GM12878 (cell line): Measurements from ENCODE around the gene BEND7. TPM values are rescaled to one million over a fixed set of nuclear protein-coding genes. Genes with fewer than 3 reads are reported as not detected.

Experiments used
- ATAC-seq: fragments of 200-7000 bp; cut with Tn5 transposase; 3 replicates; pipeline ENCODE4 v1.9.1; 2020; ENCODE audit warnings: mild to moderate bottlenecking, moderate library complexity
- BruUV-seq: library from RNA; stranded (reverse); fragments of 400-500 nt; replicated peaks from 2 replicates; lab custom pipeline; 2021; lab: Mats Ljungman, UMichigan
- CTCF ChIA-PET: fragments of 300-600 bp; sonication (Branson Sonifier 250); formaldehyde crosslinking; extraction: SDS; loops from one replicate; lab custom pipeline; 2021; ENCODE audit warnings: inconsistent platforms; lab: Yijun Ruan, JAX
- POLR2A ChIA-PET: fragments of 350-600 bp; formaldehyde crosslinking; extraction: SDS; loops from one replicate; lab custom pipeline; 2021; ENCODE audit warnings: inconsistent platforms; lab: Charles Lee
- RAD21 ChIA-PET: fragments of 300-600 bp; sonication (Branson Sonifier 250); formaldehyde crosslinking; loops from one replicate; lab custom pipeline; 2023; ENCODE audit warnings: antibody characterized with exemption; ENCODE audit not compliant: unreplicated experiment; lab: Charles Lee
- SMC1A ChIA-PET: fragments of 300-600 bp; sonication (Branson Sonifier 250); formaldehyde crosslinking; loops from one replicate; lab custom pipeline; 2023; ENCODE audit not compliant: unreplicated experiment, uncharacterized antibody; lab: Charles Lee
- DNase-seq: peaks from one replicate; pipeline ENCODE4 v3.0.0-alpha.2; 2011; ENCODE audit warnings: low read depth, low spot score
- FAIRE-seq: peaks from 3 replicates; lab custom pipeline; 2011; peaks lifted over from hg19 to GRCh38; lab: Jason Lieb, UNC
- H2AFZ ChIP-seq: 2 replicates; pipeline ENCODE4 v1.6.0; 2011; ENCODE audit warnings: low read depth, low read length, control low read depth; ENCODE audit not compliant: control insufficient read depth
- H3K27ac ChIP-seq: 2 replicates; pipeline ENCODE4 v1.5.1; 2011; ENCODE audit warnings: control low read depth; ENCODE audit not compliant: control insufficient read depth, insufficient read depth
- H3K27me3 ChIP-seq, 2 experiments: replicated peaks in 1 of 2; 2 replicates each; pipeline versions ENCODE4 v1.6.0 to v1.6.1; 2011; ENCODE audit warnings: low read length in 1 of 2; ENCODE audit not compliant: control insufficient read depth in 2 of 2, insufficient read depth in 2 of 2
- H3K36me3 ChIP-seq, 2 experiments: 2 replicates each; pipeline ENCODE4 v1.5.1; 2011; ENCODE audit warnings: low read length in 1 of 2; ENCODE audit not compliant: control insufficient read depth in 2 of 2, insufficient read depth in 2 of 2
- H3K4me1 ChIP-seq: 2 replicates; pipeline ENCODE4 v1.6.1; 2011; ENCODE audit warnings: mild to moderate bottlenecking, low read length, moderate library complexity, mixed read lengths; ENCODE audit not compliant: control insufficient read depth, insufficient read depth
- H3K4me2 ChIP-seq: 2 replicates; pipeline ENCODE4 v1.6.0; 2011; ENCODE audit warnings: control low read depth; ENCODE audit not compliant: control insufficient read depth, insufficient read depth
- H3K4me3 ChIP-seq: fragments of 200-600 bp; sonication (generic); 2 replicates; pipeline ENCODE4 v1.5.1; 2016
- H3K79me2 ChIP-seq: 2 replicates; pipeline ENCODE4 v1.6.0; 2011; ENCODE audit warnings: low read length; ENCODE audit not compliant: control insufficient read depth, insufficient read depth
- H3K9ac ChIP-seq: 2 replicates; pipeline ENCODE4 v1.8.0; 2011; ENCODE audit warnings: low read length, control low read depth, mixed read lengths; ENCODE audit not compliant: control insufficient read depth, insufficient read depth
- H3K9me3 ChIP-seq: replicated peaks from 3 replicates; pipeline ENCODE4 v1.5.1; 2011; ENCODE audit warnings: mild to moderate bottlenecking, low read length; ENCODE audit not compliant: control insufficient read depth, insufficient read depth
- H4K20me1 ChIP-seq: 2 replicates; pipeline ENCODE4 v1.6.0; 2011; ENCODE audit not compliant: control insufficient read depth, insufficient read depth
- FOXM1 ChIP-seq: IDR thresholded peaks from 2 replicates; pipeline ENCODE4 v1.6.1; 2012; ENCODE audit warnings: low read depth, mild to moderate bottlenecking, inconsistent platforms, low read length, moderate library complexity
- MLLT1 ChIP-seq: fragments of 450-650 bp; IDR thresholded peaks from 2 replicates; pipeline ENCODE4 v1.6.1; 2016; ENCODE audit warnings: mild to moderate bottlenecking
- MYC ChIP-seq: IDR thresholded peaks from 2 replicates; pipeline ENCODE4 v1.6.1; 2011; ENCODE audit warnings: mild to moderate bottlenecking, low read length, moderate library complexity, inconsistent platforms; ENCODE audit not compliant: insufficient read depth, insufficient replicate concordance, insufficient read length, severe bottlenecking
- NFIC ChIP-seq: IDR thresholded peaks from 2 replicates; pipeline ENCODE4 v1.6.1; 2012; ENCODE audit warnings: low read depth, mild to moderate bottlenecking, inconsistent platforms, low read length, moderate library complexity
- PML ChIP-seq: IDR thresholded peaks from 2 replicates; pipeline ENCODE4 v1.6.1; 2012; ENCODE audit warnings: low read length, inconsistent platforms
- PRDM15 ChIP-seq: fragments of 450-650 bp; formaldehyde crosslinking; IDR thresholded peaks from 2 replicates; pipeline ENCODE4 v1.4.0; 2020; ENCODE audit warnings: mild to moderate bottlenecking, moderate library complexity
- SMARCA5 ChIP-seq: fragments of 450-650 bp; IDR thresholded peaks from 2 replicates; pipeline ENCODE4 v1.6.1; 2017; ENCODE audit warnings: mild to moderate bottlenecking
- YBX1 ChIP-seq: fragments of 450-650 bp; IDR thresholded peaks from 2 replicates; pipeline ENCODE4 v1.6.1; 2016; ENCODE audit warnings: antibody characterized with exemption
- WGBS: methylation state at CpG from one replicate; pipeline ENCODE4 v1.1.6; 2016; ENCODE audit warnings: low lambda C conversion rate; ENCODE audit not compliant: insufficient replicate concordance, insufficient coverage; ENCODE audit errors: missing lambda C conversion rate; 5-methylcytosine and 5-hydroxymethylcytosine counted together
- in situ Hi-C: fragments of 300-500 bp; cut with MboI; formaldehyde crosslinking; loops from 9 replicates; pipeline ENCODE4 v1.14.3; 2018; ENCODE audit warnings: mixed read lengths
- intact Hi-C: fragments of 100-400 bp; cut with micrococcal nuclease; formaldehyde crosslinking; loops from one replicate; pipeline ENCODE4 v1.14.2; 2022; ENCODE audit not compliant: unreplicated experiment
- polyA plus RNA-seq, 11 experiments: library from polyadenylated mRNA; depleted of rRNA in 4 of 11; unstranded in 6 of 11; stranded (reverse) in 5 of 11; fragments of >200 nt; fragmentation: Nextera tagmentation in 4 of 11; fragmentation: Illumina TruSeq in 1 of 11; extraction: Ambion mirVana in 4 of 11; extraction: Trizol in 1 of 11; gene quantifications; 1 replicate in 1 of 11; 2 replicates in 10 of 11; pipeline versions ENCODE4 v1.2.1 to v1.2.3, GENCODE V29; 2011 to 2016; ENCODE audit warnings: inconsistent platforms in 2 of 11, missing spikeins in 2 of 11, low read depth in 1 of 11
- total RNA-seq, 4 experiments: library from RNA; depleted of rRNA in 3 of 4; stranded (reverse); fragments of >200 nt in 3 of 4; fragmentation: Illumina TruSeq in 1 of 4; extraction: Trizol in 1 of 4; gene quantifications; 2 replicates each; pipeline versions ENCODE4 v1.2.1 to v1.2.3, GENCODE V29; 2013 to 2021
- TF ChIP-seq, protein P1 (sequence below): fragments of 450-650 bp; IDR thresholded peaks from 2 replicates; pipeline ENCODE4 v1.6.1; 2016; ENCODE audit warnings: mild to moderate bottlenecking
- TF ChIP-seq, protein P2 (sequence below): IDR thresholded peaks from 2 replicates; pipeline ENCODE4 v1.6.1; 2012; ENCODE audit warnings: mild to moderate bottlenecking, low read depth, low read length

BEND7 gene
- total and polyA plus RNA-seq, 10 of the 15 experiments (the other 5 are each of a cell fraction or from before 2014, with no cell fraction given): not detected

DNA sequence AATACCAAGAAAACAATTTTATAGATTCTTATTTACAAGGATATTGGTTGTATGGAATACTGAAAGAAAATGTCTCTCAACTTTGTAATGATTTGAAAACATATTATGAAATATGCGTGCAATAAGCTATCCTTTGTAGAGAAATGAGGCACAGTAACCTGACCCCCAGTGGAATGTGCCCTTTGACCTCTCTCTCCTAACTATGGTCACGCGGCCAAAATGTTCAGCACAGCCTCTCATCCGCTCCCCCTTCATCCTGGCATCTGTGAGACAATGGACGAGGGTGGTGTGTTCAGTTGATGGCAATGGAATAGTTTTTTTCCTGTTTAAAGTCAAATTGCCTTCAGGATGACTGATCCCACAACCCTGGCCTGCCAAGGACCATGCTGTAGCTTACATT is 13.3 kb downstream of the BEND7 start:
- POLR2A ChIA-PET: no interaction called here
- no peak overlapping the region for H3K27ac ChIP-seq
- no peak for FAIRE-seq

More for the DNA sequence above, 13.3 kb downstream of the BEND7 start:
- BruUV-seq: no TSS peak
- Histone ChIP-seq H3K36me3 (no peaks in the 10 kb centered on the region), H3K79me2 (no peaks in the 10 kb centered on the region), H3K9ac (no peak overlapping the region), H2AFZ (no peak overlapping the region), H3K27me3 (no peaks in the 10 kb centered on the region; a peak in 1 of 4 replicates), H3K4me2 (no peak overlapping the region), H3K9me3 (no peaks in the 10 kb centered on the region), H3K4me3 (no peak overlapping the region), H3K4me1 (no peaks in the 10 kb centered on the region), H4K20me1 (no peaks in the 10 kb centered on the region)
- intact Hi-C loops (no loop called here), in situ Hi-C loops (no loop called here)
- 57% methylated on average over 5 of the region's 5 CpGs for WGBS
- SMC1A ChIA-PET: no interaction called here
- ATAC-seq (no peak), DNase-seq (no peak)
- TF ChIP-seq NFIC (no peak), SMARCA5 (no peak), YBX1 (no peak), MLLT1 (no peak), MYC (no peak), PML (no peak), PRDM15 (CRISPR knock-in tag) (no peak), FOXM1 (no peak)
- TF ChIP-seq, protein P1, sequence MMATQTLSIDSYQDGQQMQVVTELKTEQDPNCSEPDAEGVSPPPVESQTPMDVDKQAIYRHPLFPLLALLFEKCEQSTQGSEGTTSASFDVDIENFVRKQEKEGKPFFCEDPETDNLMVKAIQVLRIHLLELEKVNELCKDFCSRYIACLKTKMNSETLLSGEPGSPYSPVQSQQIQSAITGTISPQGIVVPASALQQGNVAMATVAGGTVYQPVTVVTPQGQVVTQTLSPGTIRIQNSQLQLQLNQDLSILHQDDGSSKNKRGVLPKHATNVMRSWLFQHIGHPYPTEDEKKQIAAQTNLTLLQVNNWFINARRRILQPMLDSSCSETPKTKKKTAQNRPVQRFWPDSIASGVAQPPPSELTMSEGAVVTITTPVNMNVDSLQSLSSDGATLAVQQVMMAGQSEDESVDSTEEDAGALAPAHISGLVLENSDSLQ: no peak
- TF ChIP-seq, protein P2, sequence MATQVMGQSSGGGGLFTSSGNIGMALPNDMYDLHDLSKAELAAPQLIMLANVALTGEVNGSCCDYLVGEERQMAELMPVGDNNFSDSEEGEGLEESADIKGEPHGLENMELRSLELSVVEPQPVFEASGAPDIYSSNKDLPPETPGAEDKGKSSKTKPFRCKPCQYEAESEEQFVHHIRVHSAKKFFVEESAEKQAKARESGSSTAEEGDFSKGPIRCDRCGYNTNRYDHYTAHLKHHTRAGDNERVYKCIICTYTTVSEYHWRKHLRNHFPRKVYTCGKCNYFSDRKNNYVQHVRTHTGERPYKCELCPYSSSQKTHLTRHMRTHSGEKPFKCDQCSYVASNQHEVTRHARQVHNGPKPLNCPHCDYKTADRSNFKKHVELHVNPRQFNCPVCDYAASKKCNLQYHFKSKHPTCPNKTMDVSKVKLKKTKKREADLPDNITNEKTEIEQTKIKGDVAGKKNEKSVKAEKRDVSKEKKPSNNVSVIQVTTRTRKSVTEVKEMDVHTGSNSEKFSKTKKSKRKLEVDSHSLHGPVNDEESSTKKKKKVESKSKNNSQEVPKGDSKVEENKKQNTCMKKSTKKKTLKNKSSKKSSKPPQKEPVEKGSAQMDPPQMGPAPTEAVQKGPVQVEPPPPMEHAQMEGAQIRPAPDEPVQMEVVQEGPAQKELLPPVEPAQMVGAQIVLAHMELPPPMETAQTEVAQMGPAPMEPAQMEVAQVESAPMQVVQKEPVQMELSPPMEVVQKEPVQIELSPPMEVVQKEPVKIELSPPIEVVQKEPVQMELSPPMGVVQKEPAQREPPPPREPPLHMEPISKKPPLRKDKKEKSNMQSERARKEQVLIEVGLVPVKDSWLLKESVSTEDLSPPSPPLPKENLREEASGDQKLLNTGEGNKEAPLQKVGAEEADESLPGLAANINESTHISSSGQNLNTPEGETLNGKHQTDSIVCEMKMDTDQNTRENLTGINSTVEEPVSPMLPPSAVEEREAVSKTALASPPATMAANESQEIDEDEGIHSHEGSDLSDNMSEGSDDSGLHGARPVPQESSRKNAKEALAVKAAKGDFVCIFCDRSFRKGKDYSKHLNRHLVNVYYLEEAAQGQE: no peak
- RAD21 ChIA-PET: no interaction called here
- CTCF ChIA-PET: no interaction called here
